Measurements from ENCODE around the gene TMEM200A.

DNA sequence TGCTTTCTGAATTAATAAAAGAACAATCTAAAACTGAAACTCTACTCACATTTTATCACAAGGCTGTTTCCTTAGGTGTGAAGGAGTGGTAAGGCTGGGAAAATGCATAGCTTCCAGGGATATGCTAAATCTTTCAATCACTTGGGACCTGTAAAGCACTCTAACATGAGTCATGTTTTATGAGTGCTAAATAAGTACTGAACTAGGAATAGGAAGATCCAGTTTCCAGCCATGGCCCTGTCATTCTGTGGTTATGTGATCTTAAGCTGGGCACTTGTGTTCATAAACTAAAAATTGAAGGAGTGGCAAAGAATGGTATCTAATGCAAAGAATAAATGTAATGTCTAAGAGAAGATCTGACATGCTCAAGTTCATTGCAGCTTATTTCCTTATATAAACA is 6.1 kb upstream of the TMEM200A start:
- TF ChIP-seq, protein P1, sequence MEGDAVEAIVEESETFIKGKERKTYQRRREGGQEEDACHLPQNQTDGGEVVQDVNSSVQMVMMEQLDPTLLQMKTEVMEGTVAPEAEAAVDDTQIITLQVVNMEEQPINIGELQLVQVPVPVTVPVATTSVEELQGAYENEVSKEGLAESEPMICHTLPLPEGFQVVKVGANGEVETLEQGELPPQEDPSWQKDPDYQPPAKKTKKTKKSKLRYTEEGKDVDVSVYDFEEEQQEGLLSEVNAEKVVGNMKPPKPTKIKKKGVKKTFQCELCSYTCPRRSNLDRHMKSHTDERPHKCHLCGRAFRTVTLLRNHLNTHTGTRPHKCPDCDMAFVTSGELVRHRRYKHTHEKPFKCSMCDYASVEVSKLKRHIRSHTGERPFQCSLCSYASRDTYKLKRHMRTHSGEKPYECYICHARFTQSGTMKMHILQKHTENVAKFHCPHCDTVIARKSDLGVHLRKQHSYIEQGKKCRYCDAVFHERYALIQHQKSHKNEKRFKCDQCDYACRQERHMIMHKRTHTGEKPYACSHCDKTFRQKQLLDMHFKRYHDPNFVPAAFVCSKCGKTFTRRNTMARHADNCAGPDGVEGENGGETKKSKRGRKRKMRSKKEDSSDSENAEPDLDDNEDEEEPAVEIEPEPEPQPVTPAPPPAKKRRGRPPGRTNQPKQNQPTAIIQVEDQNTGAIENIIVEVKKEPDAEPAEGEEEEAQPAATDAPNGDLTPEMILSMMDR (IDR thresholded peaks at IDR 0.05), result no peak
- no peak for TF ChIP-seq EZH2 (IDR thresholded peaks at IDR 0.05)
- no peak for TF ChIP-seq EZH2phosphoT487 (IDR thresholded peaks at IDR 0.05)
